Epithelial cell of esophagus (primary cell): ENCODE measurements around the gene PSMB7.

Source experiments
- DNase-seq: peaks from one replicate; pipeline ENCODE4 v3.0.0; 2010; ENCODE audit warnings: low read depth
- H3K4me3 ChIP-seq: 2 replicates; pipeline ENCODE4 v1.5.1; 2011; ENCODE audit warnings: mild to moderate bottlenecking, low read length, control low read depth
- TF ChIP-seq, protein P1 (sequence below): IDR thresholded peaks from 2 replicates; pipeline ENCODE4 v1.5.1; 2011; ENCODE audit warnings: low read depth, mild to moderate bottlenecking, low read length, control low read depth, inconsistent platforms; ENCODE audit not compliant: insufficient read depth; ENCODE audit errors: missing control alignments

The PSMB7 gene

DNA sequence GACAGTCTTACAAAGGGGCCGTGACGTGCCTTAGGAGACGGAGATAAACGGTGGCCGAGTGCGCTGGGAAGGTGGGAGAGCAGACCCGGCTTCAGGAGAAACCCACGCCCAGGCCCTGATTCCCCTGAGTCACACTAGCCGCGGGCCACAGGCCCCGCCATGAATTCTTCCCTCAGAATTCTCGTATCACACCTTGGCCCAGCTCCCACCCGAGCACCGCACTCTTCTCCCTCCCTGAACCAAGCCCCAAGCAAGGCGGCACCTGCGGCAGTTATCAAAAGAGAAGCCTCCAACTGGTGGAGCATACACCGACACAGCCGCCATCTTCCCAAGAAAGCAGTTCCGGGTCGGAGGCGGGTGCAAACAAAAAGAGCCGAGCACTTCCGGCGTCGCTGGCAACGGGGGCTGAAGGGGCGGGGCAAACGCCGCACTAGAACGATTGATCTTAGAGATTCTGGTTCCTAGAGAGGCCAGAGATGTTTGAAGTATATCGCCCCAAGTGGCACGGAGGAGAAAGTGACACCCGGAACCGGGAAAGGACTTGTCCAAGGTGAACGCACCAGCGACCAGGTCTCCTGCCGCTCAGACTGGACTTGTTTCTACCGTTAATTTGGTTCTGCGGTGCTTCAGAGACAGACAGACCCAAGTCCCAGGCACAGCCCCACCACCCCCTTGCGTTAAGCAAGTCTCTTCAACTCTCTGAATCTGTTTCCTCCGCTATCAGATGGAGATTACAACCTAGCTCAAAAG, at the start of gene PSMB7:
Gene PSMB7, minus strand, starts transcription at position 341 of the 750 bp plus-strand sequence. Its CDS starts 17 bp downstream, at position 324.
- TF ChIP-seq, protein P1, sequence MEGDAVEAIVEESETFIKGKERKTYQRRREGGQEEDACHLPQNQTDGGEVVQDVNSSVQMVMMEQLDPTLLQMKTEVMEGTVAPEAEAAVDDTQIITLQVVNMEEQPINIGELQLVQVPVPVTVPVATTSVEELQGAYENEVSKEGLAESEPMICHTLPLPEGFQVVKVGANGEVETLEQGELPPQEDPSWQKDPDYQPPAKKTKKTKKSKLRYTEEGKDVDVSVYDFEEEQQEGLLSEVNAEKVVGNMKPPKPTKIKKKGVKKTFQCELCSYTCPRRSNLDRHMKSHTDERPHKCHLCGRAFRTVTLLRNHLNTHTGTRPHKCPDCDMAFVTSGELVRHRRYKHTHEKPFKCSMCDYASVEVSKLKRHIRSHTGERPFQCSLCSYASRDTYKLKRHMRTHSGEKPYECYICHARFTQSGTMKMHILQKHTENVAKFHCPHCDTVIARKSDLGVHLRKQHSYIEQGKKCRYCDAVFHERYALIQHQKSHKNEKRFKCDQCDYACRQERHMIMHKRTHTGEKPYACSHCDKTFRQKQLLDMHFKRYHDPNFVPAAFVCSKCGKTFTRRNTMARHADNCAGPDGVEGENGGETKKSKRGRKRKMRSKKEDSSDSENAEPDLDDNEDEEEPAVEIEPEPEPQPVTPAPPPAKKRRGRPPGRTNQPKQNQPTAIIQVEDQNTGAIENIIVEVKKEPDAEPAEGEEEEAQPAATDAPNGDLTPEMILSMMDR: peak; percentile 89
- H3K4me3 ChIP-seq: peak within 1 kb of the TSS; percentile 99
- peak; percentile 97 for DNase-seq

DNA sequence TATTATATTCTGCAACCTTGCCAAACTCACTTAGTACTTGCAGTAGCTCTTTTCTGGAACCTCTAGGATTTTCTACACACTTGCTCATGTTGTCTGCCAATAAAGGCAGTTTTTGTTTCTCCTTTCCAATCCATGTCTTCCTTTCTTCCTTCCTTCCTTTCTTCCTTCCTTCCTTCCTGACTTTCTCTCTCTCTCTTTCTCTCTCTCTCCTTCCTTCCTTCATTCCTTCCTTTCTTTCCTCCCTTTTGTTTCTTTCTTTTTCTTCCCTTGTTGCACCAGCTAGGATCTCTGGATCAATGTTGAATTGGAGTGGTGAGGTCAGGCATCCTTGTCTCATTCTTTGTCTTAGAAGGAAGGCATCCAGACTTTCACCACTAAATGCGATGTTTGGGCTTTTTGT, 47.5 kb upstream of the PSMB7 start:
- no peak overlapping the region for H3K4me3 ChIP-seq
- TF ChIP-seq, protein P1: no peak
- DNase-seq: no peak

DNA sequence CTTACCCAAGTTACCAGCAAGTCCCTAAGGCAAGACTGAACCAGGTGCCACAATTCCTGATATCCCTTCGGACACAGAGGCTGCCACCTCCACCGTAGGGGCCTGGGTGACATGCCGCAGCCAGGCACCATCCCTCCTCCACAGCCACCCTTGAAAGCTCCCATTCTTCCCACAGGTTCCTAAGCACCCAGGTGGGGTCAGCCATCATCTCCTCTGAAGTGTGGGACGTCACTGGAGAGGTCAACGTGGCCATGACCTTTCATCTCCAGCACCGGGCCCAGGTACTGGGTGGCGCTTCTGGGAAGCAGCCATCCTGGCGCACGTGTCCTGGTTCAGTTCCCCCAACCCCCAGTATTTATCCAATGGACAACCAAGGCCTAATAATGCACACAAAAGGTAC, 43.2 kb upstream of the PSMB7 start:
- TF ChIP-seq, protein P1: no peak
- H3K4me3 ChIP-seq: no peak overlapping the region
- DNase-seq: no peak

DNA sequence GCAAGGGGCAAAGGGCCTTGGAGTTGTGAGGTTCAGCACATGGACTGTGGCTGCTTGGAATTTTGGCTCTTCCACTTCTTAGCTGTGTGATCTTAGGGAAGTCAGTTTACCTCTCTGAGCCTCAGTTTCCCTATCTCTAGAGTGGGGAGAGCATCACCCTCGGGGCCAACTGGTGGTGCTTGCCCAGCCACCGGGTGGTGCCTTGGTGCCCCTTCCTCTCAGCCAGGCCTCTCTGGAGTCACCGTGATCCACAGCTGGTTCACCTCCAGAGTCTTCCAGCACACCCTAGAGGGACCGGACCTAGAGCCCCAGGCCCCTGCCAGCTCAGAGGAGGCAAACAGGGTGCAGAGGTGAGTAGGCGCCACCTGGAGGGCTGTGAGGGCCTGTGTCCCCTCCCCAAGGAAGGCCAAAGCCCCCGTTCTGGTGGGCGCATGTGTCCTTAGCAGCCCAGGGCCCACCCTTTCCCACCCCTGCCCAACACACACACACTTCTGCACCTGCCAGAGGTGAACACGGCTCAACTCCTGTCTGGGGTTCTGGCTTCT, 42.7 kb upstream of the PSMB7 start:
- no peak for DNase-seq
- TF ChIP-seq, protein P1: no peak
- no peak overlapping the region for H3K4me3 ChIP-seq

DNA sequence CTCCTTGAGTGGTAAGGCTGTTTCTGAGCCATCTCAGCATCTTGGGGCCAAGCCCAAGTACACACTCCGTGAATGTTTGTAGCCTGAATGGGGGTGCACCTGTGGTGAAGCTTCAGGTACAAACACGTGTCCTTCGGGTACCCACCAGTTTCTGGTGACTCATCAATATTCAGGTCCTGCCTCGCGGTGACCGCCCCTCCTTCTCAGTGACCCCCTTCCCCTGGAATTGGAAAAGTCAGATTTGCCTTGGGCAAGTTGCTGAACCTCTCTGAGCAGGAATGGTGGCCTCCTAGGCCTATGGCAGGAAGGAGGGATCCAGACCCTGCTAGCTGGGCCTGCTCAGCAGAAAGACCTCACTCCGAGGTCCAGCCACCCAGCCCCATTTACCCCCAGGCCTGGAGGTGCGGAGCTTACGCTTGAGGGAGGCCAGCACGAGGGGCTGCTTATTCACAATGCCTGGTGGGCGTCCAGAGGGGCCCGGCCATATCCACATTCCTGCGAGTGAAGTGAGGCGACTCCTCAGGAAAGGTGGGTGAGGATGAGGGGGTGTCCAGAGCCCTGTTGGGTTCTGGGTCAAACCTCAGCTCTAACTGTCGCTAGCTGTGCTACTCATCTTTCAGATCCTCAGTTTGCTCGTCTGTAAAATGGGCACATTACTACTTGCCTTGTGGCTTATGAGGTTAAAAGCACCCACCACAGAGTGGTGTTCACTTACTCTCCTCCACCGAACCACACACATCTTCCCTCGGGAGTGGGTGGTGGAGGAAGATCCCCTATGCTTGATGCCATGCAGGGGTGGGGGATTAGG, 42.0 kb upstream of the PSMB7 start:
- peak; percentile 12 for DNase-seq
- H3K4me3 ChIP-seq: no peak overlapping the region
- TF ChIP-seq, protein P1: no peak

DNA sequence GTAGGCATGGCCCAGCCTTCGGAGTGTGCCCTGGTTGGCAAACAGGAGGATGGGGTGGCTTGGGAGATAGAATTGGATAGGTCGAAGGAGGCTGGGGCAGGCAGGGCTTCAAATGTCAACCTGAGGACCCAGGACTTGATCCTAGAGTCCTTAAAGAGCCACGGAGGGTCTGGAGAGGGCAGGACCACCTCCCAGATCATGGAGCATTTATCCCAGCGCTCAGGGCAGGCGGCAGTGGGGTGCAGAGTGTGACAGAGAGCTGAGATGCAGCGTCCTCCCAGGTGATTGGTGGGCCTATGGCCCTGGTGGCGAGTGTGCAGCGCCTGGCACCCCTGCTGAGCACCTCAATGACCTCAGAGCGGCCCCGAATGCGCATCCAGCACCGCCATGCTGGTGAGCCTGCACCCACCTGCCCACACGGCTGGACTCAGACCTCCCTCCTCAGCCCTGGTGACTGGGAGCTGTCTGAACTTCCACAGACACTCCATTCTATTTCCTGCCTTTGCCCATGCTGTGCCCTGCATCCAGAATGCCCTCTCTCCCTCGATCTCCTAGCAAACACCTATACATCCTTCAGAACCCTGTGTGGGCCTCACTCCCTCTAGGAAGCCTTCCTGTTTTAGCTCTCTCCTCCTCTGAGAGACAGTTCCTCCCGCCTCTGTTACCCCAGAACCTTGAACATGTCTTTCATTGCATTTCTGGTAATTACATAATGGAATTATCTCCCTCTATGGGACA, 41.3 kb upstream of the PSMB7 start:
- DNase-seq: no peak
- no peak overlapping the region for H3K4me3 ChIP-seq
- TF ChIP-seq, protein P1: no peak
